ENCODE measurements around the gene GNG13. TPM values are rescaled to one million over a fixed set of nuclear protein-coding genes. Genes with fewer than 3 reads are reported as not detected.
"Not testable (repeated sequence)": the region's sequence is repeated elsewhere in the genome, so short reads cannot be mapped to it uniquely, and the experiment has no call there.

Gene GNG13
- total RNA-seq, 3 donors from 2014 or later (not counting 1 experiment from before 2014, with no cell fraction given): not detected

GRCh38 chr16:778909-779527, 21.5 kb downstream of the GNG13 start:
- Histone ChIP-seq H3K36me3 (ENCODE audit: control insufficient read depth, insufficient read depth, low read length) (no peaks in the 10 kb centered on the region), H3K4me3 (ENCODE audit: low read length) (no peak overlapping the region), H3K27ac (ENCODE audit: low read length) (no peak overlapping the region), H3K9me3 (ENCODE audit: control insufficient read depth, insufficient read depth, low read length) (no peaks in the 10 kb centered on the region), H3K4me1 (ENCODE audit: control insufficient read depth, insufficient read depth, low read length) (no peaks in the 10 kb centered on the region), H3K27me3 (ENCODE audit: control insufficient read depth, insufficient read depth, low read length) (no peaks in the 10 kb centered on the region)
- 87% methylated on average over 6 of the region's 6 CpGs for WGBS (ENCODE audit: insufficient coverage)
- no peak for ATAC-seq
- no peak for DNase-seq
- Mint-ChIP-seq H3K9me3 (no peaks in the 10 kb centered on the region), H3K27me3 (ENCODE audit: low read depth in 2 of 2) (no peaks in the 10 kb centered on the region), H3K4me1 (no peaks in the 10 kb centered on the region), H3K27ac (no peak overlapping the region), H3K36me3 (no peaks in the 10 kb centered on the region), H3K4me3 (no peak overlapping the region)
- intact Hi-C loops (cut with micrococcal nuclease): no loop called here
- TF ChIP-seq CTCF (IDR thresholded peaks at IDR 0.05): no peak

GRCh38 chr16:778447-778846, 22.1 kb downstream of the GNG13 start:
- H3K27ac ChIP-seq (ENCODE audit: low read length): no peak overlapping the region
- H3K9me3 ChIP-seq (ENCODE audit: control insufficient read depth, insufficient read depth, low read length): no peaks in the 10 kb centered on the region
- WGBS (ENCODE audit: insufficient coverage): 90% methylated on average over 11 of the region's 11 CpGs
- TF ChIP-seq CTCF (IDR thresholded peaks at IDR 0.05): no peak
- Mint-ChIP-seq H3K36me3 (no peaks in the 10 kb centered on the region), H3K4me1 (no peaks in the 10 kb centered on the region), H3K9me3 (no peaks in the 10 kb centered on the region), H3K4me3 (no peak overlapping the region), H3K27me3 (ENCODE audit: low read depth in 2 of 2) (no peaks in the 10 kb centered on the region), H3K27ac (no peak overlapping the region)
- no peak overlapping the region for H3K4me3 ChIP-seq (ENCODE audit: low read length)
- DNase-seq: no peak
- H3K4me1 ChIP-seq (ENCODE audit: control insufficient read depth, insufficient read depth, low read length): no peaks in the 10 kb centered on the region
- intact Hi-C loops (cut with micrococcal nuclease): no loop called here
- no peak for ATAC-seq
- no peaks in the 10 kb centered on the region for H3K36me3 ChIP-seq (ENCODE audit: control insufficient read depth, insufficient read depth, low read length)
- no peaks in the 10 kb centered on the region for H3K27me3 ChIP-seq (ENCODE audit: control insufficient read depth, insufficient read depth, low read length)

- intact Hi-C loops (cut with micrococcal nuclease): no loop called here
- 17% methylated on average over 15 of the region's 16 CpGs for WGBS (ENCODE audit: insufficient coverage)
- no peak for DNase-seq
- H3K27me3 Mint-ChIP-seq (ENCODE audit: low read depth in 2 of 2): no peaks in the 10 kb centered on the region
- no peak overlapping the region for H3K4me3 Mint-ChIP-seq
- no peaks in the 10 kb centered on the region for H3K27me3 ChIP-seq (ENCODE audit: control insufficient read depth, insufficient read depth, low read length)
- no peak for TF ChIP-seq CTCF (IDR thresholded peaks at IDR 0.05)
- no peak overlapping the region for H3K4me3 ChIP-seq (ENCODE audit: low read length)
- no peaks in the 10 kb centered on the region for H3K4me1 Mint-ChIP-seq
- no peaks in the 10 kb centered on the region for H3K36me3 Mint-ChIP-seq
- no peak for ATAC-seq
- H3K36me3 ChIP-seq (ENCODE audit: control insufficient read depth, insufficient read depth, low read length): no peaks in the 10 kb centered on the region
- H3K27ac ChIP-seq (ENCODE audit: low read length): no peak overlapping the region
- no peaks in the 10 kb centered on the region for H3K9me3 ChIP-seq (ENCODE audit: control insufficient read depth, insufficient read depth, low read length)
- H3K9me3 Mint-ChIP-seq: no peaks in the 10 kb centered on the region
- no peaks in the 10 kb centered on the region for H3K4me1 ChIP-seq (ENCODE audit: control insufficient read depth, insufficient read depth, low read length)
- H3K27ac Mint-ChIP-seq: no peak overlapping the region
These were observed 22.7 kb downstream of the GNG13 start for GRCh38 chr16:777826-778225.

GRCh38 chr16:776824-777223, 23.7 kb downstream of the GNG13 start:
- no peak for TF ChIP-seq CTCF (IDR thresholded peaks at IDR 0.05)
- ATAC-seq (no peak), DNase-seq (no peak)
- WGBS (ENCODE audit: insufficient coverage): 94% methylated on average over 9 of the region's 9 CpGs
- no peaks in the 10 kb centered on the region for H3K4me1 Mint-ChIP-seq
- Histone ChIP-seq H3K27me3 (ENCODE audit: control insufficient read depth, insufficient read depth, low read length) (no peaks in the 10 kb centered on the region), H3K4me1 (ENCODE audit: control insufficient read depth, insufficient read depth, low read length) (no peaks in the 10 kb centered on the region), H3K36me3 (ENCODE audit: control insufficient read depth, insufficient read depth, low read length) (no peaks in the 10 kb centered on the region), H3K9me3 (ENCODE audit: control insufficient read depth, insufficient read depth, low read length) (no peaks in the 10 kb centered on the region), H3K27ac (ENCODE audit: low read length) (no peak overlapping the region), H3K4me3 (ENCODE audit: low read length) (no peak overlapping the region)
- H3K27ac Mint-ChIP-seq: no peak overlapping the region
- no peak overlapping the region for H3K4me3 Mint-ChIP-seq
- no peaks in the 10 kb centered on the region for H3K36me3 Mint-ChIP-seq
- no peaks in the 10 kb centered on the region for H3K9me3 Mint-ChIP-seq
- intact Hi-C loops (cut with micrococcal nuclease): no loop called here
- H3K27me3 Mint-ChIP-seq (ENCODE audit: low read depth in 2 of 2): no peaks in the 10 kb centered on the region

GRCh38 chr16:776298-776697, 24.2 kb downstream of the GNG13 start:
- H3K27ac Mint-ChIP-seq; H3K4me1 ChIP-seq (ENCODE audit: control insufficient read depth, insufficient read depth, low read length); H3K27me3 ChIP-seq (ENCODE audit: control insufficient read depth, insufficient read depth, low read length); ATAC-seq; intact Hi-C loops (cut with micrococcal nuclease); H3K9me3 ChIP-seq (ENCODE audit: control insufficient read depth, insufficient read depth, low read length); H3K4me3 Mint-ChIP-seq; DNase-seq; H3K27ac ChIP-seq (ENCODE audit: low read length); H3K4me1 Mint-ChIP-seq; H3K27me3 Mint-ChIP-seq (ENCODE audit: low read depth in 2 of 2); H3K9me3 Mint-ChIP-seq; H3K36me3 ChIP-seq (ENCODE audit: control insufficient read depth, insufficient read depth, low read length); H3K36me3 Mint-ChIP-seq; H3K4me3 ChIP-seq (ENCODE audit: low read length): not testable (repeated sequence)
- 85% methylated on average over 9 of the region's 10 CpGs for WGBS (ENCODE audit: insufficient coverage)
